NCI-H82 treated with DMSO at 0.1 percent for 48 hours (cell line): Measurements from ENCODE around the gene SPATA31A6.
"Not testable (repeated sequence)": the region's sequence is repeated elsewhere in the genome, so short reads cannot be mapped to it uniquely, and the experiment has no call there.

Source experiments
- DNase-seq: peaks from one replicate; lab custom pipeline; 2025; ENCODE audit not compliant: unreplicated experiment; lab: John Stamatoyannopoulos, UW

Gene SPATA31A6

GRCh38 chr9:42183359-42183758 is at the start of gene SPATA31A6:
Gene SPATA31A6, plus strand, starts transcription at chr9:42183659. Its CDS starts 29 bp downstream, at chr9:42183688.
- DNase-seq, result not testable (repeated sequence)

GRCh38 chr9:42160299-42160698 is 23.2 kb upstream of the SPATA31A6 start:
- DNase-seq, result not testable (repeated sequence)

- not testable (repeated sequence) for DNase-seq
These were observed 36.4 kb downstream of the SPATA31A6 start for GRCh38 chr9:42219861-42220260.

- DNase-seq, result not testable (repeated sequence)
These were observed 39.8 kb downstream of the SPATA31A6 start for GRCh38 chr9:42223230-42223629.

- not testable (repeated sequence) for DNase-seq
These were observed 49.6 kb downstream of the SPATA31A6 start for GRCh38 chr9:42233031-42233430.

- DNase-seq, result not testable (repeated sequence)
These were observed 51.2 kb downstream of the SPATA31A6 start for GRCh38 chr9:42234610-42235009.

GRCh38 chr9:42235352-42235991 is 52.0 kb downstream of the SPATA31A6 start:
- DNase-seq, result not testable (repeated sequence)

- DNase-seq, result not testable (repeated sequence)
These were observed 52.6 kb downstream of the SPATA31A6 start for GRCh38 chr9:42236097-42236496.

- DNase-seq, result not testable (repeated sequence)
These were observed 53.9 kb downstream of the SPATA31A6 start for GRCh38 chr9:42237381-42237780.

- DNase-seq, result not testable (repeated sequence)
These were observed 55.4 kb downstream of the SPATA31A6 start for GRCh38 chr9:42238862-42239261.
